ENCODE data around the gene NR4A2.

GRCh38 chr2:156379071-156379470 is 46.5 kb upstream of the NR4A2 start:
- TF ChIP-seq POLR2A (IDR thresholded peaks at IDR 0.05; ENCODE audit: low read depth, low read length) (no peak), POLR2AphosphoS5 (IDR thresholded peaks at IDR 0.05; ENCODE audit: low read depth, low read length) (no peak)
